Right lobe of liver (tissue), 4 donors: ENCODE measurements around the gene PTPRD.

Experiments used
- CTCF ChIP-seq, 4 donors: fragments of 200-600 bp in 3 of 4; fragments of 450-650 bp in 1 of 4; IDR thresholded peaks; one replicate each; pipeline versions ENCODE4 v1.5.1 to v1.8.0; 2016 to 2022; ENCODE audit warnings: antibody characterized with exemption in 4 of 4, mild to moderate bottlenecking in 2 of 4
- POLR2A ChIP-seq: fragments of 450-650 bp; IDR thresholded peaks from one replicate; pipeline ENCODE4 v1.6.1; 2017; ENCODE audit warnings: antibody characterized with exemption, mild to moderate bottlenecking
- donor health status: DM: no; HTN: no; CAD: no.
- donor health status: DM: no; HTN: no; CAD: no.
- donor health status: DM: no; HTN: yes; CAD: no.

- no peak for TF ChIP-seq POLR2A
- no peak for TF ChIP-seq CTCF (IDR thresholded peaks at IDR 0.05)
These were observed 49.2 kb upstream of the PTPRD start for GRCh38 chr9:10661994-10662393.
